Sciatic nerve (tissue), 2 donors: Measurements from ENCODE around the gene UGT1A7. TPM values are rescaled to one million over a fixed set of nuclear protein-coding genes. Genes with fewer than 3 reads are reported as not detected.

Source experiments
- ATAC-seq: fragments of 200-7000 bp; cut with Tn5 transposase; one replicate; pipeline ENCODE4 v1.9.1; 2020; ENCODE audit warnings: mild to moderate bottlenecking, moderate library complexity
- DNase-seq: peaks from one replicate; pipeline ENCODE4 v3.0.0-alpha.2; 2020; ENCODE audit warnings: low spot score
- intact Hi-C: fragments of 100-400 bp; cut with DNase I; formaldehyde crosslinking; loops from one replicate; pipeline ENCODE4 v1.14.2; 2022
- total RNA-seq: library from RNA; stranded (reverse); fragmentation: NEBNext Ultra II Directional; extraction: Animal tissue kit (Norgen Biotek cat#: 25700); gene quantifications from one replicate; pipeline ENCODE4 v1.2.1, GENCODE V29; 2021
- donor health status: DM: no; HTN: no; CAD: no.
- donor health status: DM: no; HTN: no; CAD: no.

UGT1A7 gene
- total RNA-seq, 1 donor from 2014 or later: not detected

GRCh38 chr2:233789554-233789953, 107.9 kb downstream of the UGT1A7 start:
- ATAC-seq (no peak), DNase-seq (no peak)
- intact Hi-C loops: no loop called here

GRCh38 chr2:233791151-233791882, 109.6 kb downstream of the UGT1A7 start:
- ATAC-seq: no peak
- intact Hi-C loops: no loop called here
- no peak for DNase-seq

- intact Hi-C loops: no loop called here
- ATAC-seq (no peak), DNase-seq (no peak)
Measured at GRCh38 chr2:233791883-233792329, 110.2 kb downstream of the UGT1A7 start.

GRCh38 chr2:233792720-233793119, 111.0 kb downstream of the UGT1A7 start:
- ATAC-seq: no peak
- intact Hi-C loops: no loop called here
- no peak for DNase-seq

- no peak for ATAC-seq
Measured at GRCh38 chr2:233793465-233794127, 111.9 kb downstream of the UGT1A7 start.

GRCh38 chr2:233794128-233794658, 112.5 kb downstream of the UGT1A7 start:
- DNase-seq (no peak), ATAC-seq (no peak)
- intact Hi-C loops: no loop called here

More at GRCh38 chr2:233793465-233794127, 111.9 kb downstream of the UGT1A7 start:
- no peak for DNase-seq
- intact Hi-C loops: no loop called here

GRCh38 chr2:233795735-233796171, 114.1 kb downstream of the UGT1A7 start:
- peak; percentile 17 for ATAC-seq
- intact Hi-C loops: no loop called here
- DNase-seq: no peak

- intact Hi-C loops: no loop called here
- DNase-seq (no peak), ATAC-seq (no peak)
Measured at GRCh38 chr2:233796254-233796653, 114.6 kb downstream of the UGT1A7 start.

GRCh38 chr2:233798335-233799086, 116.8 kb downstream of the UGT1A7 start:
- peak; percentile 9 for DNase-seq
- ATAC-seq: no peak
- intact Hi-C loops: no loop called here

GRCh38 chr2:233799087-233799665, 117.5 kb downstream of the UGT1A7 start:
- intact Hi-C loops: no loop called here
- ATAC-seq: no peak
- DNase-seq: peak; percentile 30

GRCh38 chr2:233799716-233800115, 118.0 kb downstream of the UGT1A7 start:
- DNase-seq: no peak
- intact Hi-C loops: no loop called here
- ATAC-seq: no peak

- intact Hi-C loops: no loop called here
- DNase-seq: no peak
- no peak for ATAC-seq
Measured at GRCh38 chr2:233800208-233800607, 118.5 kb downstream of the UGT1A7 start.

- DNase-seq (no peak), ATAC-seq (no peak)
- intact Hi-C loops: no loop called here
Measured at GRCh38 chr2:233801357-233802131, 119.8 kb downstream of the UGT1A7 start.

- DNase-seq (no peak), ATAC-seq (no peak)
- intact Hi-C loops: no loop called here
Measured at GRCh38 chr2:233802132-233802815, 120.6 kb downstream of the UGT1A7 start.

GRCh38 chr2:233803292-233803911, 121.7 kb downstream of the UGT1A7 start:
- ATAC-seq (no peak), DNase-seq (no peak)
- intact Hi-C loops: no loop called here

- intact Hi-C loops: no loop called here
- no peak for DNase-seq
- no peak for ATAC-seq
Measured at GRCh38 chr2:233803994-233804393, 122.3 kb downstream of the UGT1A7 start.

- DNase-seq (peak; percentile 41), ATAC-seq (no peak)
- intact Hi-C loops: no loop called here
Measured at GRCh38 chr2:233807215-233807865, 125.6 kb downstream of the UGT1A7 start.
